GM23248 (cell line): ENCODE results near the gene XRCC4. TPM values are rescaled to one million over a fixed set of nuclear protein-coding genes. Genes with fewer than 3 reads are reported as not detected.

Experiments
- DNase-seq: peaks from one replicate; pipeline ENCODE4 v3.0.0-alpha.2; 2015
- H2AFZ ChIP-seq: fragments of 200-600 bp; sonication (generic); 2 replicates; pipeline ENCODE4 v1.6.1; 2016; ENCODE audit warnings: antibody characterized with exemption
- H3F3A ChIP-seq: fragments of 200-600 bp; sonication (generic); 2 replicates; pipeline ENCODE4 v1.6.1; 2016; ENCODE audit warnings: mild to moderate bottlenecking, antibody characterized with exemption, mixed run types; ENCODE audit not compliant: insufficient read depth
- H3K27ac ChIP-seq: fragments of 200-600 bp; sonication (generic); 2 replicates; pipeline ENCODE4 v1.5.1; 2016; ENCODE audit warnings: mild to moderate bottlenecking
- H3K27me3 ChIP-seq: fragments of 200-600 bp; sonication (generic); replicated peaks from 2 replicates; pipeline ENCODE4 v1.6.1; 2016; ENCODE audit warnings: mild to moderate bottlenecking; ENCODE audit not compliant: insufficient read depth
- H3K36me3 ChIP-seq: fragments of 200-600 bp; sonication (generic); 2 replicates; pipeline ENCODE4 v1.6.1; 2016; ENCODE audit warnings: low read depth, mild to moderate bottlenecking
- H3K4me1 ChIP-seq: fragments of 200-600 bp; sonication (generic); 2 replicates; pipeline ENCODE4 v1.6.1; 2016; ENCODE audit warnings: mild to moderate bottlenecking; ENCODE audit not compliant: insufficient read depth
- H3K4me2 ChIP-seq: fragments of 200-600 bp; sonication (generic); one replicate; pipeline ENCODE4 v1.6.1; 2016; ENCODE audit warnings: mild to moderate bottlenecking; ENCODE audit not compliant: unreplicated experiment
- H3K4me3 ChIP-seq: fragments of 200-600 bp; sonication (generic); 2 replicates; pipeline ENCODE4 v1.5.1; 2016; ENCODE audit warnings: mild to moderate bottlenecking
- H3K79me2 ChIP-seq: fragments of 200-600 bp; sonication (generic); 2 replicates; pipeline ENCODE4 v1.6.1; 2016; ENCODE audit warnings: mild to moderate bottlenecking; ENCODE audit not compliant: insufficient read depth
- H3K9ac ChIP-seq: fragments of 200-600 bp; sonication (generic); 2 replicates; pipeline ENCODE4 v1.6.1; 2016; ENCODE audit warnings: mild to moderate bottlenecking
- H3K9me2 ChIP-seq: fragments of 200-600 bp; sonication (generic); 2 replicates; pipeline ENCODE4 v1.6.1; 2016; ENCODE audit warnings: mixed run types, mild to moderate bottlenecking, moderate library complexity; ENCODE audit not compliant: insufficient read depth
- H3K9me3 ChIP-seq: fragments of 200-600 bp; sonication (generic); one replicate; pipeline ENCODE4 v1.6.1; 2017; ENCODE audit warnings: low read depth
- H4K20me1 ChIP-seq: fragments of 200-600 bp; sonication (generic); 2 replicates; pipeline ENCODE4 v1.6.0; 2016; ENCODE audit not compliant: insufficient read depth
- EZH2 ChIP-seq: fragments of 200-600 bp; sonication (generic); IDR thresholded peaks from 2 replicates; pipeline ENCODE4 v1.6.1; 2018; ENCODE audit warnings: antibody characterized with exemption, mild to moderate bottlenecking; ENCODE audit not compliant: insufficient read depth, poor library complexity, severe bottlenecking
- EZH2phosphoT487 ChIP-seq: fragments of 200-600 bp; sonication (generic); IDR thresholded peaks from 2 replicates; pipeline ENCODE4 v1.6.1; 2018; ENCODE audit warnings: antibody characterized with exemption, moderate library complexity, mild to moderate bottlenecking, low read depth; ENCODE audit not compliant: insufficient read depth
- WGBS, 2 experiments: methylation state at CpG; one replicate each; pipeline ENCODE4 v1.1.6; 2015 to 2017; ENCODE audit warnings: low lambda C conversion rate in 2 of 2, low coverage in 1 of 2; ENCODE audit errors: missing lambda C conversion rate in 2 of 2; 5-methylcytosine and 5-hydroxymethylcytosine counted together
- in situ Hi-C: fragments of 300-500 bp; cut with MboI; formaldehyde crosslinking; loops from 2 replicates; pipeline ENCODE4 v1.15.0; 2020
- polyA plus RNA-seq: library from polyadenylated mRNA; unstranded; fragments of >200 nt; fragmentation: Nextera tagmentation; extraction: Ambion mirVana; gene quantifications from 2 replicates; pipeline ENCODE4 v1.2.1, GENCODE V29; 2016
- total RNA-seq: library from RNA; depleted of rRNA; stranded (reverse); fragments of >200 nt; shearing (Covaris generic); gene quantifications from 2 replicates; pipeline ENCODE4 v1.2.3, GENCODE V29; 2014

The XRCC4 gene
- total and polyA plus RNA-seq, 2 experiments from 2014 or later = 11.5 to 11.7 TPM

DNA sequence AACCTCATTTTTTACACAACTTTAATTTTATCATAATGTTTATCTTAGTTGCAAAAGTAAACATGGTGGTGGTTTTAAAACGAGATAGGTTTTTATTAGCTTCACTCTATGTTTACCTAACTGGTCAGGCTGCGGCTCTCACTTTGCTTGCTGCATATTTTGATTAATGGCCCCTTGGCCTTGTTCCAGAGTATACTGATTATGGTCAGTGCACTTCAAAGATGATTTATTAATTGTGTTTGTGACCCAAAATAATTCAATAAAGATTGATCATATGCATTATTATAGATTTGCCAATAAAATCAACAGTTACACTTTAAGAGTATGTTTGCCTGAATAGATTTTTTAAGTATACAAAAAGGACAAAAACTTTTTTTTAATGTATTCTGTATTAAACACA lies 188.0 kb downstream of the XRCC4 start:
- no peaks in the 10 kb centered on the region for H3K27me3 ChIP-seq
- no peaks in the 10 kb centered on the region for H3K36me3 ChIP-seq
- no peaks in the 10 kb centered on the region for H3K9me2 ChIP-seq
- no peak overlapping the region for H3K9ac ChIP-seq
- in situ Hi-C loops = no loop called here
- TF ChIP-seq EZH2phosphoT487 (no peak), EZH2 (no peak)
- H4K20me1 ChIP-seq = no peaks in the 10 kb centered on the region
- H2AFZ ChIP-seq = no peak overlapping the region
- no peaks in the 10 kb centered on the region for H3K9me3 ChIP-seq
- H3K79me2 ChIP-seq = no peaks in the 10 kb centered on the region
- H3K4me1 ChIP-seq = no peaks in the 10 kb centered on the region
- H3K27ac ChIP-seq = no peak overlapping the region
- H3K4me2 ChIP-seq = no peak overlapping the region
- DNase-seq = no peak
- H3F3A ChIP-seq = no peaks in the 10 kb centered on the region
- no peak overlapping the region for H3K4me3 ChIP-seq
- WGBS, 2 experiments = 81 to 90% methylated on average over 2 of the region's 2 CpGs

- Histone ChIP-seq H3K27me3 (no peaks in the 10 kb centered on the region), H3K9me2 (no peaks in the 10 kb centered on the region), H3K79me2 (no peaks in the 10 kb centered on the region), H2AFZ (no peak overlapping the region), H3F3A (no peaks in the 10 kb centered on the region), H3K4me3 (no peak overlapping the region), H3K9me3 (no peaks in the 10 kb centered on the region), H3K9ac (no peak overlapping the region), H3K4me2 (no peak overlapping the region), H3K36me3 (no peaks in the 10 kb centered on the region), H4K20me1 (no peaks in the 10 kb centered on the region), H3K27ac (no peak overlapping the region), H3K4me1 (no peaks in the 10 kb centered on the region)
- 97 to 100% methylated on average over 1 of the region's 1 CpG for whole genome bisulfite sequencing, 2 experiments
- in situ Hi-C loops = no loop called here
- no peak for DNase-seq
- TF ChIP-seq EZH2phosphoT487 (no peak), EZH2 (no peak)
These were observed 193.0 kb downstream of the XRCC4 start for GRCh38 chr5:83270311-83270710.

DNA sequence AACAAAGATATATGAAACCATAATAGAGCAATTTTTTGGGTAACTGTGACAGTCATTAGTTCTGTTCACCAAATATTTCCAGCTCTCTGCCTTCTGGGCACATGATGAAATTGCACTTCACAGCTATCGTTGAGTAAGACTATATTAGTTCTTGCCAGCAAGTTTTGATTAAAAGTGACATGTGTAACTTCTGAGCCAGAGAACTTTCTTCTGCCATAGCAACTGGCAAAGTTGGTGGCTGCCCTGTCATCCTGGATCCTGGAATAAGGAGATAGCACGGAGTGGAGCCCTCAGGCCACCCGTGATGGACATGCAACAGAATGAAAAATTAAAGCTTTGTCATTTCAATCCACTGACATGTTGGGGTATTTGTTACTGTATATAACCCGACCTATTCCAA lies 199.8 kb downstream of the XRCC4 start:
- H4K20me1 ChIP-seq = no peaks in the 10 kb centered on the region
- no peaks in the 10 kb centered on the region for H3K79me2 ChIP-seq
- no peak for DNase-seq
- H3K9ac ChIP-seq = no peak overlapping the region
- in situ Hi-C loops = no loop called here
- 70% methylated on average over 4 of the region's 4 CpGs for WGBS, 2 experiments
- no peak overlapping the region for H2AFZ ChIP-seq
- H3K4me1 ChIP-seq = peaks cover 18% of the 10 kb centered on the region
- H3K9me3 ChIP-seq = no peaks in the 10 kb centered on the region
- H3K4me2 ChIP-seq = no peak overlapping the region
- no peaks in the 10 kb centered on the region for H3K27me3 ChIP-seq
- H3K9me2 ChIP-seq = no peaks in the 10 kb centered on the region
- H3K36me3 ChIP-seq = no peaks in the 10 kb centered on the region
- H3K4me3 ChIP-seq = no peak overlapping the region
- TF ChIP-seq EZH2 (no peak), EZH2phosphoT487 (no peak)
- peaks cover 22% of the 10 kb centered on the region for H3F3A ChIP-seq
- H3K27ac ChIP-seq = no peak overlapping the region

DNA sequence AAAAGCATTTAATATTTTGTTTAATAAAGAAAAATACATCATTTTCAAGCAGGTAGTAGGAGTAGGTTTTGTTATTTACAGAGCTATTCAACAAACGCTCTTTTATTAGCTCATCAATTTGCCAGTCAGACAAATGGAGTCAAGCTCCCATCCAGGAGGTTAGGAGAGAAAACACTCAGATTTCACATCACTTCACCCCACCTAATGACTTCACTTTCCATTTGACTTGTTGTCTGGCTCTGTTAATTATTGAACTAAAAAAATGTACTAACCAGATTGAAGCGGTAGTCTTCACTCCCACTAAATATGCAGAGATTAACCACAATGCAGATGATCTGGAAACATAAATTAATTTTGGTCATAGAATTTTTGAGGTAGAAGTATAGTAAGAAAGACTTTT lies 200.6 kb downstream of the XRCC4 start:
- Histone ChIP-seq H3K4me3 (no peak overlapping the region), H2AFZ (no peak overlapping the region), H3K9me3 (no peaks in the 10 kb centered on the region), H3K9me2 (no peaks in the 10 kb centered on the region), H4K20me1 (no peaks in the 10 kb centered on the region), H3K9ac (no peak overlapping the region), H3K4me2 (no peak overlapping the region), H3K27ac (no peak overlapping the region), H3K27me3 (no peaks in the 10 kb centered on the region), H3K36me3 (no peaks in the 10 kb centered on the region), H3K79me2 (no peaks in the 10 kb centered on the region), H3F3A (peaks cover 25% of the 10 kb centered on the region), H3K4me1 (peaks cover 19% of the 10 kb centered on the region)
- in situ Hi-C loops = no loop called here
- TF ChIP-seq EZH2phosphoT487 (no peak), EZH2 (no peak)
- DNase-seq = no peak
- 97 to 100% methylated on average over 2 of the region's 2 CpGs for WGBS, 2 experiments

DNA sequence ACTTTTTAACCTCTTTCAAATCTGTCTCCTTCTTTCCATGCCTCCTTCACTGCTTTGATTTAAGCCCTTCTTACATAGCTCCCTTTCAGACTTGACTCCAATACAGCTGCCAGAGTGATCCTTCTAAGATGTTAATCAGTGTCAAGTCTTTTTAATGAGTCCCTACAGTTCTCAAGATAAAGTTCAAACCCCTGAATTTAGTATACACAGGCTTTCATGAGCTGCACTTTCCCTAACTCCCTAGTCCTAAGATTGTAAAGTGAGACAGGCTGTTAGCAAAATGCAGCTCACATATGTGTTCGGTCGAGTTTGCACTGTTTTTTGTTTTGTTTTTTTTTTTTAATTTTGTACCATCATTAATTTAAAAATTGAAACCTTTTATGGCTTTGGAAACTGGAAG lies 203.8 kb downstream of the XRCC4 start:
- peak overlapping the region; percentile 45 for H3K4me2 ChIP-seq
- in situ Hi-C loops = no loop called here
- peaks cover 34% of the 10 kb centered on the region for H3F3A ChIP-seq
- H3K79me2 ChIP-seq = no peaks in the 10 kb centered on the region
- DNase-seq = no peak
- TF ChIP-seq EZH2 (no peak), EZH2phosphoT487 (no peak)
- H2AFZ ChIP-seq = no peak overlapping the region
- no peaks in the 10 kb centered on the region for H3K36me3 ChIP-seq
- H4K20me1 ChIP-seq = no peaks in the 10 kb centered on the region
- no peaks in the 10 kb centered on the region for H3K9me2 ChIP-seq
- no peaks in the 10 kb centered on the region for H3K9me3 ChIP-seq
- no peak overlapping the region for H3K9ac ChIP-seq
- H3K27ac ChIP-seq = no peak overlapping the region
- H3K4me1 ChIP-seq = peaks cover 19% of the 10 kb centered on the region
- H3K27me3 ChIP-seq = no peaks in the 10 kb centered on the region
- peak overlapping the region; percentile 11; the same call in 1 of the 2 replicates for H3K4me3 ChIP-seq
- 9% methylated on average over 2 of the region's 2 CpGs for WGBS, 2 experiments
